ENCODE measurements around the gene TMCO6. TPM values are rescaled to one million over a fixed set of nuclear protein-coding genes. Genes with fewer than 3 reads are reported as not detected.

Gene TMCO6
- polyA plus RNA-seq, 1 donor from 2014 or later = 23.5 TPM

Other genes with a start within 250 kb of the TMCO6 start
- gene ANKHD1, start 237.6 kb upstream of the TMCO6 start, polyA plus RNA-seq = 58.9 and 61.8 TPM in 2 replicates
- 1.0 TPM in 1 of 2 replicates, not detected in the other for gene EIF4EBP3, start 91.8 kb upstream of the TMCO6 start, polyA plus RNA-seq
- gene SRA1, start 82.0 kb upstream of the TMCO6 start, polyA plus RNA-seq = 73.5 and 76.2 TPM in 2 replicates
- 131 and 149 TPM in 2 replicates for gene APBB3, start 74.9 kb upstream of the TMCO6 start, polyA plus RNA-seq
- 8.1 and 8.8 TPM in 2 replicates for gene SLC35A4, start 74.6 kb upstream of the TMCO6 start, polyA plus RNA-seq
- gene CD14, start 6.3 kb upstream of the TMCO6 start, polyA plus RNA-seq = 1.5 TPM in 1 of 2 replicates, not detected in the other
- gene NDUFA2, start 8.2 kb downstream of the TMCO6 start, polyA plus RNA-seq = 131 and 162 TPM in 2 replicates
- 202 and 264 TPM in 2 replicates for gene IK, start 8.4 kb downstream of the TMCO6 start, polyA plus RNA-seq
- 20.4 and 20.7 TPM in 2 replicates for gene WDR55, start 25.5 kb downstream of the TMCO6 start, polyA plus RNA-seq
- 4.2 and 4.4 TPM in 2 replicates for gene DND1, start 34.1 kb downstream of the TMCO6 start, polyA plus RNA-seq
- gene HARS1, start 51.9 kb downstream of the TMCO6 start, polyA plus RNA-seq = 76.3 and 80.2 TPM in 2 replicates
- 93.9 and 102 TPM in 2 replicates for gene HARS2, start 52.0 kb downstream of the TMCO6 start, polyA plus RNA-seq
- 148 and 170 TPM in 2 replicates for gene ZMAT2, start 61.0 kb downstream of the TMCO6 start, polyA plus RNA-seq
- 0.28 TPM in 1 of 2 replicates, not detected in the other for gene PCDHA1, start 146.7 kb downstream of the TMCO6 start, polyA plus RNA-seq
- 8.7 and 9.9 TPM in 2 replicates for gene PCDHA2, start 155.4 kb downstream of the TMCO6 start, polyA plus RNA-seq
- gene PCDHA3, start 161.6 kb downstream of the TMCO6 start, polyA plus RNA-seq = 1.7 and 3.0 TPM in 2 replicates
- gene PCDHA4, start 167.6 kb downstream of the TMCO6 start, polyA plus RNA-seq = 43.6 and 47.6 TPM in 2 replicates
- 1.4 and 2.2 TPM in 2 replicates for gene PCDHA5, start 182.2 kb downstream of the TMCO6 start, polyA plus RNA-seq
- 2.5 and 3.6 TPM in 2 replicates for gene PCDHA6, start 188.5 kb downstream of the TMCO6 start, polyA plus RNA-seq
- gene PCDHA7, start 194.8 kb downstream of the TMCO6 start, polyA plus RNA-seq = 2.9 and 3.3 TPM in 2 replicates
- gene PCDHA8, start 201.7 kb downstream of the TMCO6 start, polyA plus RNA-seq = 0.66 and 1.4 TPM in 2 replicates
- 0.56 and 0.88 TPM in 2 replicates for gene PCDHA9, start 208.9 kb downstream of the TMCO6 start, polyA plus RNA-seq
- gene PCDHA10, start 216.4 kb downstream of the TMCO6 start, polyA plus RNA-seq = 5.5 and 6.7 TPM in 2 replicates
- 5.3 and 7.3 TPM in 2 replicates for gene PCDHA11, start 229.5 kb downstream of the TMCO6 start, polyA plus RNA-seq
- 12.8 and 13.9 TPM in 2 replicates for gene PCDHA12, start 235.9 kb downstream of the TMCO6 start, polyA plus RNA-seq
- gene PCDHA13, start 242.7 kb downstream of the TMCO6 start, polyA plus RNA-seq = 0.89 and 1.2 TPM in 2 replicates

Data from neural cell (in vitro differentiated cells).